GM18507 (cell line): ENCODE data around the gene LIMS4.
A peak's percentile ranks its signal among the peaks of the same experiment; 100 is the strongest.
"Not testable (repeated sequence)": the region's sequence is repeated elsewhere in the genome, so short reads cannot be mapped to it uniquely, and the experiment has no call there.

Experiments used
- DNase-seq: peaks from one replicate; pipeline ENCODE4 v3.0.0; 2011; ENCODE audit warnings: low read depth; ENCODE audit not compliant: insufficient read length; ENCODE audit errors: extremely low spot score
- FAIRE-seq: peaks from 2 replicates; lab custom pipeline; 2011; peaks lifted over from hg19 to GRCh38; lab: Jason Lieb, UNC

Gene LIMS4, protein sequence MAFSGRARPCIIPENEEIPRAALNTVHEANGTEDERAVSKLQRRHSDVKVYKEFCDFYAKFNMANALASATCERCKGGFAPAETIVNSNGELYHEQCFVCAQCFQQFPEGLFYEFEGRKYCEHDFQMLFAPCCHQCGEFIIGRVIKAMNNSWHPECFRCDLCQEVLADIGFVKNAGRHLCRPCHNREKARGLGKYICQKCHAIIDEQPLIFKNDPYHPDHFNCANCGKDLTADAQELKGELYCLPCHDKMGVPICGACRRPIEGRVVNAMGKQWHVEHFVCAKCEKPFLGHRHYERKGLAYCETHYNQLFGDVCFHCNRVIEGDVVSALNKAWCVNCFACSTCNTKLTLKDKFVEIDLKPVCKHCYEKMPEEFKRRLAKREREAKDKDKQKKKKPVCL

DNA sequence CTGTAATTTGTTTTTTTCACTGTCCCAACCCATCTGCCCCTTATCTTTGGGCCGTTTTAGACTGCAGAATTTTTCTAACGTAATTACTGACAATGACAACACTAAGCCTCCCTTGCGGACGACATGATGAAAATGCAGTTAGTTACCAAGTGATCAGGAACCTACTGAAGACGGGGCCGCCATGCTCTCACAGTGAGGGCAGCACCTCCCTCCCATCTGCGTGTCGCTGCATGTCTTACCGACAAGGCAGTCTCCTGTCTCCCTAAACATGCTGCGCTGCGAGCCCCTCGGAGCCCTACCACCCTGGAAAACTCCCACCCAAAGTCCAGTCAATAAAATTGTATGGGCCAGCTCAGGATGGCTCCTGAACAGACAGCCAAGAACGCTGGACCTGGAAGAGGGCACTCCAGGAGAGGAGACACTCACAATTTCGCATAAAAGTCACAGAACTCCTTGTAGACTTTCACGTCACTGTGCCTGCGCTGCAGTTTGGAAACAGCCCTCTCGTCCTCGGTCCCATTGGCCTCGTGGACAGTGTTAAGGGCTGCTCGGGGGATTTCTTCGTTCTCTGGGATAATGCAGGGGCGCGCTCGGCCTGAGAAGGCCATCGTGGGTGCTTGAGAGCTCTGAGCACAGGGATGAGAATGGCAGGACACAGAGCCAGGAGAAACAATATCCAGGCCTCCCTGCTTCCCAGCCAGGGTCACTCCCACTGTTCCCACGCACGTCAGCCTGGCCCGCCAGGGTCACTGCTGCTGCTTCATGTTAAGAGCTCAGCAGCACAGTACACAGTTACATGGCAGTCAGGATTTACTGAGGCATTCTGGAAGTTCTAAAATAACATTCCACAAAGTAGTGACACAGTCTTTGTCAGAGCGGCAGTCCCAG is at the start of gene LIMS4:
LIMS4 (minus strand) TSS at position 646 of the 888 bp plus-strand sequence; CDS start at position 608, 38 bp downstream.
- FAIRE-seq, DNase-seq: not testable (repeated sequence)

DNA sequence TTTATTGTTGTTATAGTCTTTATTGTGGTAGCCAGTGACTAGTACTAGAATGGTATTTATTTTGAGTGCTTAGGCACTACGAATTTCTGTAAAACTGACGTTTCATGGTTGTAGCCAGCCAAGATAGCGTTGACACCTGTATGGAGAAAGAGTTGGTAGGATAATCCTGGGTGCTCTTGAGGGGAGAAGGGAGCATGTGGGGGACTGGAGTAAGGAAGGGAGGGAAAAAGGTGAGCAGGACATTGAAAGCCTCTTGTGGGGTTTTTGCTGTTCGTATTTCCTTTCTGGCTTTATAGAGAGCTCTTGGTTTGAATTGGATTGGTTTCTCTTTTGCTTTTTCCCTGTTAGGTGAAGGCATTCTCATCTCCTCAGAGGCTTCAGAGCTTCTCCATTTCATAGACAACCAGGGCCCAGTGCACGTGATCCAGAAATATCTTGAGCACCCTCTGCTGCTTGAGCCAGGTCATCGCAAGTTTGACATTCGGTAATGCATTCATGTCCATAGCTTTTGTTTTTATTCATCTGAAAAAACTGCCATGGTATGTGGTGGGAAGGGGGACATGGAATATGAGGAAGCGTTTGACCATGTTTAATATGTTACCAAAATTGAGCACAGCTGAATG is 27.2 kb upstream of the LIMS4 start:
- DNase-seq = not testable (repeated sequence)
- FAIRE-seq = peak; percentile 39

DNA sequence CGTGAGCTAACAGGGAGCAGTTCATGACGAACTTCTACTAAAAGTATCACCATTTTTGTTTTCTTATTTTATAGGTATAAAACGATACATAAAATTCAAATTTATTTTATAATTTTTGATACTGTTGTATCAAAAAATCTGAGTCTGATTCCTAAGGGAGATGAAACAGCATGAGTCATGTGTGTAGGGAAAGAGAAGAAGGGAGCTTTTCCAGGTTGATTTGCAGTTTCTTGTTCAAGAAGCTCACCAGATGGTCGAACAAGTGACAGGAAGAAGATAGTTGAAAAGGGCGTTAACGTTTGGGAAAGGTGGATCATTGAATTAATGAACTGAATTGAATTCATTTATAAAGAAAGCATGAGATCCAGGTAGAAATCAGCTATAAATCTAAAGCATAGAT is 23.4 kb upstream of the LIMS4 start:
- DNase-seq, FAIRE-seq: not testable (repeated sequence)

DNA sequence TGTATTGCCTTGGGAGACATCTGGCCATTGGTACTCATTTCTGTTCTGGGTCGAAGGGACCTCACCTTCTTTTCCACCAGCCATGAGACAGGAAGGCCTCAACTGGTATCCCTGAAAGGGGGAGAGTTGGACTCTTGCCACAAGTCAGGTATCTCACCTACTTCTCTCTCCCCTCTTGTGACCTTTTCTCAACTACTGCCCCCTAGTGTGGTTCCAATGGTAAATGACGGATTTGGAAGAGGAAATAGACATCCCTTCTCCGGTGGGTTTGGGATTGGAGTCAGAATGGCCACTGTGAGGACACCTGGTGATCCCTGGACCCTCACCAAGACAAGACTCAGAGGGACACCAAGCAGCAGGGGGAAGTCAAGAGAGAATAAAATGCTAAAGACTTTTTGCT is 21.9 kb upstream of the LIMS4 start:
- not testable (repeated sequence) for FAIRE-seq, DNase-seq

DNA sequence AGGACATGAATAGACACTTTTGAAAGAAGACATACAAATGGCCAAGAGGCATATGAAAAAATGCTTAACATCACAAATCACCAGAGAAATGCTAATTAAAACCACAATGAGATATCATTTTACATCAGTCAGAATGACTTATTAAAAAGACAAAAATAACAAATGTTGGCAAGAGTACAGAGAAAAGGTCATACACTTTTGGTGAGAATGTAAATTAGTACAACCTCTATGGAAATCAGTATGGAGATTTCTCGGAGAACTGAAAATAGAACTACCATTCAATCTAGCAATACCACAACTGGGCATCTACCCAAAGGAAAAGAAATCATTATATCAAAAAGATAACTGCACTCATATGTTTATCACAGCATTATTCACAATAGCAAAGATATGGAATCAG is 16.4 kb upstream of the LIMS4 start:
- FAIRE-seq = not testable (repeated sequence)

DNA sequence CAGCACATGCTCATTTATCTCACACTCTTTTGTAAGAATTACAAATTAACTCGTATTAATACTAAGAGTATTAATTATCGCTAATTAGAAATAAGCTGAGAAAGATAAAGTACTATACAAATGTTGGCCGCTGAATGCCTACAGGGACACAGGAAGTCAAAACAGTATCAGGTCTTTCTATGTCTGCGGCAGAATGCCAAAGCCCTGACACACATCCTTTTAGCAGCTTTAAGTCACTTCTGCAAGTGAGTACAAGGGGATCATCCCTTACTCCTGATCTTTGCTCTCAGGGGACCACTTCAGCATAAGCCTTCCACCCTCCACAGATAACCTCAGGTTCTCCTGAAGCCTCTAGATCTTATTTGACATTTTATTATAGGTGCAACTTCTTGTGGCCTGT is 10.1 kb upstream of the LIMS4 start:
- FAIRE-seq, DNase-seq: not testable (repeated sequence)

More for the DNA sequence above, 16.4 kb upstream of the LIMS4 start:
- DNase-seq = not testable (repeated sequence)

DNA sequence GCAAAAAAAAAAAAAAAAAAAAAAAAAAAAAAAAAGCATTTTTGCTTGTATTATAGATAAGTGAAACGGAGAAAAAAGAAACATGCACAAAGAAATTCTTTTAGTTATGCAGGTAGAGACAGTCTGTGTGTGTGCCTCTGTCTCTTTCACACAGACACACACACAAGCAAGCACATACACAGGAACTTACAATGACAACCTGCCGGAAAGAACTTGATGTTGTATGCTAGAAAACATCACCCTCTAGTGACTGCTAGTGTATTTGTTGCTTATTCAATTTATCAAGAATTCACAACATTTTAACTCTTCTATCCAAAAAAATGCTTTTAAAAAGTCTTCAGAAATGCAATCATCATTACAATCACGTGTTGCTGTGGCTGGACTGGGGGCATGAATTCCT is 8.6 kb upstream of the LIMS4 start:
- FAIRE-seq = not testable (repeated sequence)

DNA sequence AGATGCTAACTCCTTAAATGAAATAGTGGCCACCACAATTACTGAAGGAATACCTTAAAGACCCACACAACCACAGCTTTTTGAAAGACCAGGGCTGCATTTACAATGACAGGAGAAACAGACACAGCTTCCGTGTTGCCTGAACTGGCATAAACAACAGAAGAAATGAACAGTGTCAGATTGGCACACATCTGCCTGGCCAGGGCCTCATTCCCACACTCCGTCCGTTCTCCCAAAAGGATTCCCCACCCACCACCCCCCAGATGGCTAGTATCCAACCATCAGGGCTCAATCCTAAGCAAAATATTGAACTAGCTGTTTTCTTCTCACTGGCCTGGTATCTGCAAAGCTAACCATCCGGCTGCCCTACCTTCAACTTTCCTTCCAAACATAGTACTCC is 7.5 kb upstream of the LIMS4 start:
- not testable (repeated sequence) for DNase-seq, FAIRE-seq

More for the DNA sequence above, 8.6 kb upstream of the LIMS4 start:
- DNase-seq = not testable (repeated sequence)

DNA sequence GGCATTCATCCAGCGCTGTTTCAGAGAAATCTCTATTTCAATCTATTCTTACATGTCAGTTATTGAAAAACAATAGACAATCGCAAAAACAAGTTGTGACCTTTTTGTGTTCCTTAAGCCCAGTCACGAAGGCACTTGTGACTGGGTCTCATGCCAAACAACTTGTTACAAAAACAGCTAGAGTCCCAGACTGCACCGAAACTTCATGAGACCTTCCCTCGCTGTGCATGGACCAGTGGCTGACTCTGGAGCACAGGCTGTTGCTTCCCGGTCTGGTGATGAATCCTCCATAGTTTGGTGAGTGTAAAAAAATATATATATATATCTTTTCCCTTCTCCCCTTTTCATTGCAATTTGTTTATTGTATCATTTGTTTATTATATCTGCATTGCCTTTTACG is 4.8 kb upstream of the LIMS4 start:
- not testable (repeated sequence) for FAIRE-seq, DNase-seq

DNA sequence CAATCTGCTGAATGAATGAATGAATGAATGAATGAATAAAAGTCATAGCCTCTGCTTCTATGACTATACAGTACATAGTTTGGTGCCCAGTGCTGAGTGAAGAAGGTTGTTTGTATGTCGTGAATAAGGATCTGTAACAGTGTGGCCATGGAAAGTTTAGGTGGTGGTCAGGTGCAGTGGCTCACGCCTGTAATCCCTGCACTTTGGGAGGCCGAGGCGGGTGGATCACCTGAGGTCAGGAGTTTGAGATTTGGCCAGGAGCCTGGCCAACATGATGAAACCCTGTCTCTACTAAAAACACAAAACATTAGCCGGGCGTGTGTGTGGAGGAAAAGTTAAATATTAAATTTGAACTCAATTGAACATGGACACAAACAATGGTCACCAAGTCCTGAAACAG is 4.3 kb upstream of the LIMS4 start:
- FAIRE-seq, DNase-seq: not testable (repeated sequence)

DNA sequence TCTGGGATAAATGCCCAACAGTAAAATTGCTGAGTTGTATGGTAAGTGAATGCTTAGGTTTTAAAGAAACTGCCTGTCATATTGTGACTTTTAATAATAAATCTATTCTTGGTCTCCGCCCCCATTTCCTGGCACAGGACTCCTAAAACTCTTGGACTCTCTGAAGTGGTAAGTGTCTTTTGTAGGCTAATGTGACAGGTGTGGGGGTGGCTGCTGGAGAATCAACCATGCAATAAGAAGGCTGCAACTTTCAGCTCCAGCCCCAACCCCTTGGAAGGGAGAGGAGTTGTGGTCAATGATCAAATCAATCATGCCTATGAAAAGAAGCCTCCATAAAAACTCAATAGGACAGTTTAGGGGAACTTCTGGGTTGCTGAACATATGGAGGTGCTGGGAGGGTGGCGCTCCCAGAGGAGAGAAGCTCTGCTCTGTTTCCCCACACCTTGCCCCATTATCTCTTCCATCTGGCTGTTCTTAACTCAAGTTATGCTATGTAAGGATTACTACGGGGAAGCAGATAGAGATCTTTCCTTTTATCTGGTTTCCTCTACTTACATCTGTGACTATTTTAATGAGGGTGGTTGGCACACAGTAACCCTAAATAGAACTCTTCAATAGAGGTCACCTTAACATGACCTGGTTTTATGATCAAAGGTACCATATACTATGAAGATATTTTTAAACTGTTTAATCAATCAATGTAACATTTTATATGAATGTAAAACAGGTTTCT is 3.2 kb upstream of the LIMS4 start:
- FAIRE-seq = not testable (repeated sequence)

DNA sequence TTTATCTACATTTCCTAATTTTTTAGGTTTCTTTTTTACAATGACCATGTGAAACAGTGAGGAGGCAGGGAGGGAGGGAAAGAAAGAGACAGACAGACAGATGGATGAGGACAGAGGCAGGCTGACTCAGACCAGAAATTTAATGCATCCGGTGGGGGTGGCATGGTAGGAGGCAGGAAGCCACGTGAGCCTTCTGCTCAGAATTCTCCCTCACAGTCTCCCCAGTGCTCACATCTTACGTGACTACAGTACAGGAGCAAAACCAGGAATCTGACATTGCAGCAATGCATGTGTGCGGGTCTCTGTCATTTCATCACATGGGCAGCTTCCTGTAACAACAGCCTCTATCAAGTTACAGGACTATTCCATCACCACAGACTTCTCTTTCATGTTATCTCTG is 2.3 kb upstream of the LIMS4 start:
- not testable (repeated sequence) for DNase-seq, FAIRE-seq

More for the DNA sequence above, 3.2 kb upstream of the LIMS4 start:
- not testable (repeated sequence) for DNase-seq

DNA sequence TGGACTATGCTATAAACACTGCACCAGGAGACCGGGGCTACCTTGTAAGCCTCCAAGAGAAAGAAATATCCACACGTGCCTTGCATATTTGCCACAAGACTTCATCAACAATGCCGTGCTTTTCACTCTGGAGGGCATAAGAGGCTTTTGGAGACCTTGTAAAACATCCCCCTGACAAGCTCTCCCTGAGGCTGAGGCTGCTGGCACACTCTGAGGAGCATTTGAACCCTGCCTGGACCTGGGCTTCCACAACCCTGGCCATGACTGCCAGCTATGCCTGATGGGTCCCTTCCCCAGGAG is 393 bp upstream of the LIMS4 start:
- not testable (repeated sequence) for FAIRE-seq, DNase-seq

DNA sequence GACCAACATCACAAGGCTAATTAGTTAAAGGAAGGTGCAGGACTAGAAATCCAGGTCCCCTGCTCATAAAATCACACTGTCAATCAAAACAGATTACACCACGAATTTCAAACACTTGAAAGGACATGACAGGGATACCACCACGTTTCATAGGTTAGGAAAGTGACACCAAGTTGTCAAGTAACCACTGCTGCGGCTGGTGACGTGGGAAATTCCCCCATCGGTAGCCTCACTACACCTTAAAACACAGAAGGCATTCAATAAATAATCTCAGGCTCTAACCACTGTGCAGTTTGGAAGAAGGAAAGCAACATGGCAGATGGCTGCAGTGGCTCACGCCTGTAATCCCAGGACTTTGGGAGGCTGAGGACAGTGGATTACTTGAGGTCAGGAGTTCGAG is 3.7 kb downstream of the LIMS4 start:
- FAIRE-seq = not testable (repeated sequence)

DNA sequence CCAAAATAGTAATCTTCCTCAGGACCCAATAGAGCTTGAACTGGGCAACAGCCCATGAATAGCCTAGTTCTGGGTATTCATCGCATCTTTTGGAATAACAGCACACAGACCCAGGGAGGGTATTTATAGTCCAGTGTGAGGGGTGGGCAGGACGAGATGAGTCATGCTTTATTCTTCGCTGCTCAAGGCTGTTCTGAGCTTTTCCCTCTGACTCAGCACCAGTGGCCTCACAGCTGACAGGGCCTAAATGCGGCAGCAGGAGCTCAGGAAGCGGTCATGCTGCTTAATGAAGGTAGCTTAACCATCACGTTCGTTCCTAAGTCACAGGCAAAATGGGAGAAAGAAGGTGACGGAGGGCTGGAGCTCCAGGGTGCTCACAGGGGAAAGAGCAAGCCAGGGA is 7.3 kb downstream of the LIMS4 start:
- not testable (repeated sequence) for FAIRE-seq, DNase-seq

More for the DNA sequence above, 3.7 kb downstream of the LIMS4 start:
- not testable (repeated sequence) for DNase-seq

DNA sequence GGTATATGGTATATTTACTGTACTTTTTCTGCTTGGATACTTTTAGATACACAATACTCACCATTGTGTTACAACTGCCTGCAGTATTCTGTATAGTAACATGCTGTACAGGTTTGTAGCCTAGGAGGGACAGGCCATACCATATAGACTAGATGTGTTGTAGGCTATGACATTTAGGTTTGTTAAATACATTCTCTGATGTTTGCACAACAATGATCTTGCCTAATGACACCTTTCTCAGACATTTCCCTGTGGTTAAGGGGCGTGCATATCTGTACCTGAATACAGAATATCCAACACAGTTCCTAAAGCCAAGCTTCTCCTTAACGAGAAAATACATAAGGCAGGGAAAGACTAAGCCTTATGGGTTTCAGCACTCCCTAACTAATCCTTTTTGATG is 10.2 kb downstream of the LIMS4 start:
- not testable (repeated sequence) for FAIRE-seq, DNase-seq

DNA sequence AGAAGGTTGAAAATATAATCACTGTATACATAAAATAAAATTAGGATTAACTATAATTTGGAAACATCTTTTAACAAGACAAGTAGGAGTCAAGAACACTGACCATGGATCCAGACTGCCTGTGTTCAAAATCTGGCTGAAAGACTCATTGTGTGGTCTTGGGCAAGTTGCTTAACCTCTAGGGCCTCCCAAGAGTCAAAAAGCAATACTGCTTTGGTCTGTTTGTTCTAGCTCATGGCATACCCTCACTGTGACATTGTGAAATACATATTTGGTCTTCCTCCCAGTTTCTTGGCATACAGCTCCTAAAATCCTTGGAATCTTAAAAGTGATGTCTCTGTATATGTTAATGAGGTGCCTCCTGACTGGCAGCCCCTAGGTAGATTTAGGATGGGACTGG is 12.3 kb downstream of the LIMS4 start:
- not testable (repeated sequence) for FAIRE-seq, DNase-seq

DNA sequence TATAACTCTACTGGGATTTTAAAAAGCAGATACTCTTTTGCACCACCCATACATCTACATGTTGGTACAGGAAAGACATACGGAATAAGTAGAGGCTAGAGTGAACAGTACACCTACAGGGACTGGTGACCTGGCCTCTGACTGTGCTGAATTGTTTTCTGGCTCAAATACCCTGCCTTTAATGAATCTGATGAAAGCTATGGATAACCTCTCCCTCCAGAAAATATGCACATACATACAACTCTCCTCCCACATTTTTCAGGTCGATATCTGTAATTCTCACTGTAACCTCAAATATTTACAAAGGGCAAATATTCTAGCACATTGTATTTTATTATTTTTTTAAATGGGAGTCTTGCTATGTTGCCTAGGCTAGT is 15.4 kb downstream of the LIMS4 start:
- DNase-seq = not testable (repeated sequence)

More for the DNA sequence above, 15.4 kb downstream of the LIMS4 start:
- not testable (repeated sequence) for FAIRE-seq
